WI38 (cell line): ENCODE measurements around the gene NRCAM.

ENCODE experiments used
- H3K4me3 ChIP-seq: 2 replicates; pipeline ENCODE4 v1.5.1; 2011; ENCODE audit warnings: low read depth, mild to moderate bottlenecking, control low read depth, low read length
- TF ChIP-seq, protein P1 (sequence below): IDR thresholded peaks from 2 replicates; pipeline ENCODE4 v1.5.1; 2012; ENCODE audit warnings: low read depth, mild to moderate bottlenecking, control low read depth, low read length

NRCAM gene

GRCh38 chr7:108246227-108246837 is 209.9 kb downstream of the NRCAM start:
- TF ChIP-seq, protein P1, sequence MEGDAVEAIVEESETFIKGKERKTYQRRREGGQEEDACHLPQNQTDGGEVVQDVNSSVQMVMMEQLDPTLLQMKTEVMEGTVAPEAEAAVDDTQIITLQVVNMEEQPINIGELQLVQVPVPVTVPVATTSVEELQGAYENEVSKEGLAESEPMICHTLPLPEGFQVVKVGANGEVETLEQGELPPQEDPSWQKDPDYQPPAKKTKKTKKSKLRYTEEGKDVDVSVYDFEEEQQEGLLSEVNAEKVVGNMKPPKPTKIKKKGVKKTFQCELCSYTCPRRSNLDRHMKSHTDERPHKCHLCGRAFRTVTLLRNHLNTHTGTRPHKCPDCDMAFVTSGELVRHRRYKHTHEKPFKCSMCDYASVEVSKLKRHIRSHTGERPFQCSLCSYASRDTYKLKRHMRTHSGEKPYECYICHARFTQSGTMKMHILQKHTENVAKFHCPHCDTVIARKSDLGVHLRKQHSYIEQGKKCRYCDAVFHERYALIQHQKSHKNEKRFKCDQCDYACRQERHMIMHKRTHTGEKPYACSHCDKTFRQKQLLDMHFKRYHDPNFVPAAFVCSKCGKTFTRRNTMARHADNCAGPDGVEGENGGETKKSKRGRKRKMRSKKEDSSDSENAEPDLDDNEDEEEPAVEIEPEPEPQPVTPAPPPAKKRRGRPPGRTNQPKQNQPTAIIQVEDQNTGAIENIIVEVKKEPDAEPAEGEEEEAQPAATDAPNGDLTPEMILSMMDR = no peak
- H3K4me3 ChIP-seq = no peak overlapping the region

DNA sequence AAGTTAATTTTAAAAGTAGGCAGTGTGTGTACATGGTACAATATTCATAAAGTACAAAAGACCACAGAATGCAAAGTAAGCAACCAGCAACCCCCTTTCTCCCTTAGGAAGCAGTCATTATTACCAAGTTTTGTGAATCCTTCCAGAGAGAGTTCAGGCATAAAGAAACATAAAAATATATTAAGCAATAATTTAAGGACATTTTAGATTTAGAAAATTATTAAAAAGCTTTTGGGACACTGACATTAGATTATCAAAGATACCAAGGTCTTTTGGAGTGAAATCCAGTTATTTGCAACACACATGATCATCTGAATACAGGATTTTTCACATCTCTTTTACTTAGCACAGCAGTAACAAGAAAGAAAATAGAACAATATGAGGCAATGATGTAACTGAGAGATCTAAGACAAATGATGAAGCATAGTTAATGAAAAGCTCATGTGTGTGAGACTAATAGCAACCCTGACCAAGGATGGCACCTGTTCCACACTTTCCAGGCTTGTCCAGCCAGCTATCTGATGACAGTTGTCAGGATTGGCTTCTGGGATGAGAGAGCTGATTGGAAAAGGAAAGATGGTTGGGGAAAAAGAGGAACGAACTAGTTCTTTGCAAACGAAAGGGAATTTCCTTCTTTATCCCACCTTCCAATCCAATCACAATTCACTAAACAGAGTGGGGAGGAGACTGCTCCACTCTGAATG is 210.6 kb downstream of the NRCAM start:
- TF ChIP-seq, protein P1 = no peak
- H3K4me3 ChIP-seq = no peak overlapping the region

- no peak overlapping the region for H3K4me3 ChIP-seq
Measured at GRCh38 chr7:108244110-108244509, 212.1 kb downstream of the NRCAM start.

GRCh38 chr7:108239501-108240225 is 216.6 kb downstream of the NRCAM start:
- TF ChIP-seq, protein P1 = no peak

More at GRCh38 chr7:108244110-108244509, 212.1 kb downstream of the NRCAM start:
- TF ChIP-seq, protein P1 = no peak

GRCh38 chr7:108236681-108237415 is 219.4 kb downstream of the NRCAM start:
- TF ChIP-seq, protein P1 = no peak
- no peak overlapping the region for H3K4me3 ChIP-seq

More at GRCh38 chr7:108239501-108240225, 216.6 kb downstream of the NRCAM start:
- no peak overlapping the region for H3K4me3 ChIP-seq

DNA sequence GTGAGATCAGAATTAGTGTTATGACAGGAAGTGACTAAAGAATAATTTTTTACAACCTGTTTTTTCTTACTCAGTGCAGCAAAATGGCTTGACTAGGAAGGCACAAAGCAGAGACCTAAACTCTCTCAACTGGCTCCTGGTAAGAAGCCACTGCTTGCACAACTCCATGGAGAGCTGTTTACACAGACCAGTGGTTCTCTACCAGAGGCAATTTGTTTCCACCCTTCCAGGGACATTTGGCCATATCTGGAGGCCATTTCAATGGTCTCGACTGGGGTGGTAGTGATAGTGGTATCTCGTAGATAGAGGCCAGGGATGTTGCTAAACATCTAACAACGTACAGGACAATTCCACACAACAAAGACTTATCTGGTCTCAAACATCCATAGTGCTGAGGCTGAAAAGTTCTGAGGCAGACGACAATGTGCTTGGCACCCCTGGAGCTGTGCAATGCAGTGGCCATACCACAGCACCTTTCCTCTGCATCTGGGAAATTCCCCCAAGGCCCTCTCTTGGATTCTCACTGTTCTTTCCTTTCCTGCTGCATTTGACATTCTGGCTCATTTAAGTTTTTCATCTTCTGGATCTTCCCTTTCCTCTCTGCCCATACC is 220.7 kb downstream of the NRCAM start:
- TF ChIP-seq, protein P1 = no peak
- H3K4me3 ChIP-seq = no peak overlapping the region
